NT2/D1 (cell line): Measurements from ENCODE around the gene PCDH12.
"Not testable (repeated sequence)": the region's sequence is repeated elsewhere in the genome, so short reads cannot be mapped to it uniquely, and the experiment has no call there.

Experiments
- YY1 ChIP-seq: IDR thresholded peaks from 2 replicates; pipeline ENCODE4 v1.6.1; 2011; ENCODE audit not compliant: insufficient read length, insufficient read depth
- ZNF274 ChIP-seq: IDR thresholded peaks from 2 replicates; pipeline ENCODE4 v1.6.1; 2011; ENCODE audit warnings: mild to moderate bottlenecking, low read depth, low read length

DNA sequence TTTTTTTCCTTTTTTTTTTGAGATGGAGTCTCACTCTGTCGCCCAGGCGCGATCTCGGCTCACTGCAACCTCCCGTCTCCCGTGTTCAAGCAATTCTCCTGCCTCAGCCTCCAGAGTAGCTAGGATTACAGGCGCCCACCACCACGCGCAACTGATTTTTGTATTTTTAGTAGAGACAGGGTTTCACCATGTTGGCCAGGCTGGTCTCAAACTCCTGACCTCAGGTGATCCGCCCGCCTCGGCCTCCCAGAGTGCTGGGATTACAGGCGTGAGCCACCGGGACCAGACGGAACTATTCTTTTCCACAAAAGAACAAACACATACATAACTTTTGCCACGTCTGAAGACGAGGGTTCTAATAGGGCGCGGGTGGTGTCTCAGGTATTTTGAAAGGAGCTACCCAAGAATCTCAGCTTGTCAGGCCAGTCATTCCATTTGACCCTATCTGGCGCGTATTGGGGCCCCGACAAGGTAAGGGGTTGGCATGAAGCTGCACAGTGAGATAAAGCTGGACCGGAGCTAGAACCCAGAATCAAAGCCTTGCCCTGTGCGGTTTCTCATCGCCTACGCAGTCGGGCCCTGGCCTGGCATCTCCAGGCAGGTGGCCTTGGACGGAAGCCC is 35.1 kb downstream of the PCDH12 start:
- TF ChIP-seq YY1, ZNF274: not testable (repeated sequence)
